Left hindlimb (tissue), 1 donor: ENCODE results near the gene GMCL1.
"Not testable (repeated sequence)": the region's sequence is repeated elsewhere in the genome, so short reads cannot be mapped to it uniquely, and the experiment has no call there.

Experiments
- DNase-seq: peaks from one replicate; pipeline ENCODE4 v3.0.0-alpha.2; 2018

Gene GMCL1

DNA sequence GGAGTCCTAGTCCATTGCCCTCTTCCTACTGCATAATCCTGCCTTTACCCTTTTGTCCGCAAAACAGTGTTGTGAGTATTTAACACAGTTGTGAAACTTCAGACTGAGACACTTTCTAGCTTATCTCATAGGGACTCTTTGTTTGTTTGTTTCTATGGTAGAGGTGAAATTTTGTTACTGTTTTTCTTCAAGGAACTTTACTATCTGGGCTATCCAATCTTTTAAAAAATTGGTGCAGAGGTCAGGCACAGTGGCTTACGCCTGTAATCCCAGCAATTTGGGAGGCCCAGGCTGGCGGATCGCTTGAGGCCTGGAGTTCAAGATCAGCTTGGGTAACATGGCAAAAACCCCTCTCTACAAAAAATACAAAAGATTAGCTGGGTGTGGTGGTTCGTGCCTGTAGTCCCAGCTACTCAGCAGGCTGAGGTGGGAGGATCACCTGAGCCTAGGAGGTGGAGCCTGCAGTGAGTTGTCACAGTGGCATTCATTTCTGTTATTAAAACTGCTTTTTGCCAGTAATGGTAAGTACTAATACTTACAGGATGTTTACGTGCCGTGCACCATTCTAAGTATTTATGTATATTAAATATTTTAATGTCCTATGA lies 18.8 kb downstream of the GMCL1 start:
- DNase-seq, result no peak

- DNase-seq, result no peak
Measured at GRCh38 chr2:69858261-69858660, 28.8 kb downstream of the GMCL1 start.

DNA sequence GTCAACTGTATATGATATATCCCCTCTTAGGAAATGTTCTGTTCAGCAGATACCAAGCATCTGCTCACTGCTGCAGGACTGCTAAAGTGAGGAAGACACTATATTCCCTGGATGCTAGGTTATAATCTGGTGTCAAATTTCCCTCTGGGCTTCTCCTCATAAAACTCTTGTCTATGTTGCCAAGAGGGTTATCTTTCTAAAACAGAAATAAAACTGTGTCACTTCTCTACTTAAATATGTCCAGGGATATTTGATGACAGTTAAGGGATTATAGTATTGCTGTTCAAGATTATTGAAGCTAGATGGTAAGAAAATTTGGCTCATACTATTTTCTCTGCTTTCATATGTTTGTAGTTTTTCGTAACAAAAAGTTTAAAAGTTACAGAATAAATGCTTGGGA lies 33.8 kb downstream of the GMCL1 start:
- DNase-seq, result no peak

DNA sequence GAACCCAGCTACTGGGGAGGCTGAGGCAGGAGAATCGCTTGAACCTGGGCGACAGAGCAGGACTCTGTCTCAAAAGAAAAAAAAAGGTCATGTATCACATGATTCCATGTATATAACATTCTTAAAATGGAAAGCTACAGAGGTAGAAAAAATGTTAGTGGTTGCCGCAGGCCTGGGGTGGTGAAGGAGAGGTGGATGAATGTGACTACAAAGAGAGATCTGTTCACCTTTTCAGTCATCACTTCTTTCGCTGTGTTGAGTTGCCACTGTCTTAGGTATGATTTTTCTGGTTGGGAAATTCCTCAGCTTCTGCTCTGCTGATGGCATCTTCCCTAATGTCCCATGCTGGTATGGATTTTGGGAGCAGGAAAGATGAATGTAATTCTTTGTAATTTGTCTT lies 59.0 kb downstream of the GMCL1 start:
- no peak for DNase-seq

GRCh38 chr2:69889302-69889701 lies 59.8 kb downstream of the GMCL1 start:
- DNase-seq, result no peak

GRCh38 chr2:69890881-69891280 lies 61.4 kb downstream of the GMCL1 start:
- DNase-seq, result no peak

DNA sequence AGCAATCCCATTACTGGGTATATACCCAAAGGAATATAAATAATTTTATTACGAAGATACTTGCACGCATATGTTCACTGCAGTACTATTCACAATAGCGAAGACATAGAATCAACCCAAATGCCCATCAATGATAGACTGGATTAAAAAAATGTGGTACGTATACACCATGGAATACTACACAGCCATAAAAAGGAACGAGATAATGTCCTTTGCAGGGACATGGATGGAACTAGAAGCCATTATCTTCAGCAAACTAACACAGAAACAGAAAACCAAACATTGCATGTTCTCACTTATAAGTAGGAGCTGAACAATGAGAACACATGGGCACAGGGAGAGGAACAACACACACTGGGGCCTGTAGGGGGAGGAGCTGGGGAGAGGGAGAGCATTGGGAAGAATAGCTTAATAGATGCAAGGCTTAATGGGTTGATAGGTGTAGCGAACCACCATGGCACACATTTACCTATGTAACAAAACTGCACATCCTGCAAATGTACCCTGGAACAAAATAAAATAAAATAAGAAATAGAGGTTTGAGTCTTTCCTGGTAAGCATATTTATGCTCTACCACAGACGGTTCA lies 63.5 kb downstream of the GMCL1 start:
- DNase-seq, result not testable (repeated sequence)

DNA sequence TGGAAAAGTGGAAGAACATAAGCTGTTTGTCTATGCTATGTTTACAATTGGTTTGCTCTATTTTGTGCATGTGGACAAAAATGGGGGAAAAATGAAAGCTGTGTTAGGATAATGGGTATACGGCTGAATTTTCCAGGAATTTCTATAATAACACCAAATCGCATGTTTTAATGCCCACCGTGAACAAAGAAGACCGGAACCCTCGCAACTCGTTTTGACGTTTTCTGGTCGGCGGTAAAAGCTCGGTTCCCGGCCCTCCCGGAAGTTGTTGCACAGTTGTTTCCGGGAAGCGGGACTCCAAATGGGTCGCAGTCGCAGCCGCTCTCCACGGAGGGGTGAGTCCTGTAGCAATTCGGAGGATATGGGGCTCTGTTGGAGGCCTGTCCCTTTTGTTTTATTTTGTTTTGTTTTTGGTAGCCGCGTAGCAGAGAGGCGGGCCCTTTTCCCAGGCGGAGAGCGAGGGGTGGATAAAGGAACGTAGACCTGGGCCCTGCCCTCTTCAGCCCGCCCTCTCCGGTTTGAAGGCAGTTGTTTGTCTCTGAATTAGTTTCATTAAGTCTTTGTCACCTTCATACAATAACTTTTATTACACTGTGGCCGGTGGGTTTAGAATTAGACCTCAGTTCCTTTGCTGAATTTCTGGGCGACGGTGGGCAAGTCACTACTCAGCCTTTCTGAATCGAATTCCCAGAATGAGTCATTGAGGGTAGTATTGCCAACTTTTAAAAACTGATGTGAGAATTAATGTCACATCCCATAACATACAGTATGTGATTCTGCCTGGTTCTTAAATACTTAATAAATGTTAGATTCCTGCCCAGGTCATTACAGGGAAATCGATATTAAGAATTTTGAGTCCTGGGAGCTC lies 64.5 kb downstream of the GMCL1 start, which contains the start of gene SNRNP27:
Gene SNRNP27, plus strand, starts transcription at position 273 of the 868 bp plus-strand sequence. Its CDS starts 29 bp downstream, at position 302.
- peak; percentile 87 for DNase-seq

- DNase-seq, result not testable (repeated sequence)
Measured at GRCh38 chr2:69894737-69895136, 65.3 kb downstream of the GMCL1 start.

GRCh38 chr2:69902213-69902922 lies 72.9 kb downstream of the GMCL1 start:
- DNase-seq, result no peak

- no peak for DNase-seq
Measured at GRCh38 chr2:69907216-69907615, 77.8 kb downstream of the GMCL1 start.

DNA sequence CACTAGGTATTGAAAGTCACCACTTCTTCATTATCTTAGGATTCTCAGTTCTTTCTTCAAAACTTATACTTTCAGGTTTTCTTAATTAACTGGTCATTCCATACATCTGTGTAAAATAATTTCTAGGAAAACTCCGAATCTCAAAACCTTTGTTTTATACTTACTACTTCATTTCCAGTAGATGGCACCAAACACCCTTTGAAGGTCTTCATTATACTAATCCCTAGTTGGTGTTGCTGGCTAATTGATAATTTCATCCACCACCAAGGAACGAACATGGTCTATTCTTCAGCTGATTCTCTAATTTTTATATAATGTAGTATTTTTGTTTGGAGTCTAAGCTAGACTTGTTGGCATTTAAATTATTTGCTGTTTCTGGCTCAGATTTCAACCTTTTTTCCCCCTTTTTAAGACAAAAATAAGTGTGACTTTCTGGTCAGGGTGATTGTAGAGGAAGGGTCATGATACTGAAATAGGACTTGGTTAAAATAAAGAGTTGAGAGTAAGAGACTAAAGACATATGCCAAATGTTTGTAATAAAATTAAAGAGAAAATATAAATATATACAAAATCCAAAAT lies 82.6 kb downstream of the GMCL1 start:
- DNase-seq, result no peak

DNA sequence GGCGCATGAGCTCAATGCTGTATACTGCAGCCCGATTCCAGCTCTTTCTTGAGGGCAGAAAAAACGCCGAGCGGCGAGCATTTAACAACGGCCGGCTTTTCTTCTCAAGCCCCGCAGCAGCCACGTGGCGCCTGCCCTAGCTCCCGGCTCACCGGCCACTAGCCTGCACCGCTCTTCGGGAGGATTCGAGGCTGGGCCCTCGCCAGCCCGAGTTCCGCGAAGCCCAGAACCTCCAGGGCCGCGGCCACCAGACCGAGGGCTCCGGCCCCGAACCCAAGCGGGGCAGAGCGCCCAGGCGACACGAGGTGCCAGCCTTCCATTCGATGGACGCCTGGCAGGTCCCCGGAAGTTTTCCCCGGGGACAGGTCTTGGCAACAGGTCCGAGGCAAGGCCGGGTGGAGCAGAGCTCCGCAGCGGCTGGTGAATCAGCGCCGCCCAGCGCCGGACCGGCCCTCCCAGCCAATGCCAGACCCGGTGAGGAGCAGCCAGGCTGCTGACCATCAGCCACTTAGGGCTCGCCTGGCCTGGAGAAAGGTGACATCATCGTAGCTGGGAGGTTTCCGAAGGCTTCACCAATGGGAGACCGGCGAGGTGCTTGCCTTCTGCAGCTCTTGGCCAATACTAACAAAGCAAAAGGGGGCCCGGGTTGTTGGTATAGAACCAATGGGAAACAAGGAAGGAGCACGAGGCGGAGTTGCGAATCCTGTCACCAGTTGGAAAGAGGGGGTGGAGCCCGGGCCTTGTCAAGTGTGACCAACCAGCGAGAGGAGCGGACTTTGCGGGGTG lies 84.9 kb downstream of the GMCL1 start:
- peak; percentile 100 for DNase-seq

DNA sequence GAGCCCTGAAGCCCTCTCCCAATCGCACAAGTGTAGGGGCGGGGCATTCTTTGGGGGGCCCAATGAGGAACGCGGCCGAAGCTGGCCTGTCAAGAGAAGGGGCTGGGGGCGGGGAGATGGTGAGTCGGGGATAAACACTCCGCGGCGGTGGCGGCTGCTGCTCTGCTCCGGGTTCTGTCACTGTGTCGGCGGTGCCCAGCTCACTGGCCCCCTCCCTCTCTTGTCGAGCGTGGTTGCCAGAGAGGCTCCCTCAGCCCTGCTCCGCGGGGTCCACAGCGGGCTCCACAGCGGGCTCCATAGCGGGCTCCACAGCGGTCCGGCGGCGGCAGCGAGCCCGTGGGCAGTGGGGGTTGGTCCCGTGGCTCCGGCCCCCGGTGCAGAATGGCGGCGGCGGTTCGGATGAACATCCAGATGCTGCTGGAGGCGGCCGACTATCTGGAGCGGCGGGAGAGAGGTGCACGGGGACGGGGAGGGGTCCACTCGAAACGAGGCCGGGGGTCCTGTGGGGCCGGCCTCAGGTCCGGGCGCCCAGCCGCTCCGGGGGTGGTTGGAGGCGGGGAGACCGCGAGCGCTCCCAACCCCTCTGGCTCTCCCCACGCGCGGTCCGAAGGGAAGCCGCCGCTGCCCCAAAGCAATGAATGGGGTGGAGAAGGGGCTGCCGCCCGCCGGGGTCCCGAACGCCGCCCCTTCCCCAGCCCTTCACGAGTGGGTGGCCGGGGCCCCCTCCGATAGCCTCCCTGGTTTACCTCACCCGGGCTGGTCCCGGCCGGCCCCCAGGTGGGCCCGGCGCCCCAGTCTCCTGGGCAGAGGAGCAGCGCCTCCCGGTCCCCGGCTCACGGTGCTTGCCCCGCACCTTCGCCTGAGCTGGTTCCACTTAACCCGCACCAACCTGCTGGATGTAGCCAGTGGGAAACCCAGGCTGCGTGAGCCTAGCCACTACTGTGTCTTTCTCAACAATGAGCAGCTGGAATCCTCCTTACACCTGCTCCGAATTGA lies 85.8 kb downstream of the GMCL1 start, which contains the start of gene MXD1:
Gene MXD1, plus strand, starts transcription at position 160 of the 996 bp plus-strand sequence. Its CDS starts 222 bp downstream, at position 382.
- DNase-seq, result peak; percentile 36

- no peak for DNase-seq
Measured at GRCh38 chr2:69916106-69916505, 86.6 kb downstream of the GMCL1 start.

DNA sequence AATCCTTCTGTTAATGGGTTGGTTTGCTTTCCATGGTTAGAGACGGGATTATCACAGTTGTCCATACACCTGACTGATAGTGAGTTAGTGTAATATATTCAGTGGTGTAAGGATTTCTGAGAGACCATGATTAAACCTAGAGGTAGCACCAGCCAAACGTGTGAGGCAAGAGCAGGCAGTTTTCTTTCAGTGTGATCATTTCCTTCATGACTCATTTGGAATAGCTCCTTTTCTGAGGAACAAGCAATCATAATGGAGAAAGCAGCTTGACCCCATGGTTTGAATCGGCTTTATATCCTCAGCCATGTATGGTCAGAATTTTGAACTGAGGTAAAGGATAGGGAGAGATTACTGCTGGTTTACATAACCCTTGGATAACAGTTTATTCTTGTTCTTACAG lies 88.4 kb downstream of the GMCL1 start:
- DNase-seq, result no peak

DNA sequence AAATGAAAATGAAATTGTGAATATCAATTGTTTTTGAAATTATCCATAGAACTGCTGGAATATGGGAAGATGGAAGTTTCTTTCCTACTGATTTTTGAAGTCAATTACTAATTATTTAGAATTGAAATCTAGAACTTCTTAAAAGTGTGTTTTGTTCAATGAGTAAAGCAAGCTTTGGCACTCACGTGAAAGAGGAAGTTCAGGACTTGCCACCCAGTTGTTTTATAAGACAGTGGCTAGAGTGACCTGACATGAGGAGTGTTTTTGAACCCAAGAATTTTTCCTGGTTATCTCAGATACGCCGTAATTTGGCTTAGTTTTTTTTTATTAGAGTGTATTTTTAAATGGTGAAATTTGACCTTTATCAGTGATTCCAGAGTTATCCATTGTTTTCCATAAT lies 88.9 kb downstream of the GMCL1 start:
- DNase-seq, result no peak

DNA sequence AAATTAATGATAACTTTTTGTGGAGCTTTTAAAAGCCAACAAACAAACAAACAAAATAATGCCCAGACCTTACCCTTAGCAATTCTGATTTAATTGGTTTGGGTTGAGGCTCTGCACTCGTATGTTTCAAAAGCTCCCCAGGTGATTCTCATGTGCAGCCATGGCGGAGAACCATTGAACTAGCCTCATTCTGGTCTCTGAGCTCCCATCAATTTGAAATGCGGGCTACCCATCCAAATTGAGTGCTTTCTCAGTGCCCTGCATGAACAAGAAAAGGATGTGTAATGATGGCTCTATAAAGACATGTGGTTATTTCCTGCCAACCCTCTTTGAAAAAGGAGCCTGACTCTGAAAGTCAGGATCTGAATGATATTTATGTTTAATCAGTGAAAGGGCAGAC lies 93.7 kb downstream of the GMCL1 start:
- DNase-seq, result no peak

- no peak for DNase-seq
Measured at GRCh38 chr2:69926849-69927515, 97.5 kb downstream of the GMCL1 start.
